OCI-LY7 (cell line): ENCODE measurements around the gene CMKLR1. TPM values are rescaled to one million over a fixed set of nuclear protein-coding genes. Genes with fewer than 3 reads are reported as not detected.

Source experiments
- BruUV-seq: library from RNA; stranded (reverse); fragments of 400-500 nt; replicated peaks from 2 replicates; lab custom pipeline; 2021; lab: Mats Ljungman, UMichigan
- CTCF ChIA-PET: fragments of 300-600 bp; sonication (Branson Sonifier 250); formaldehyde crosslinking; loops from one replicate; lab custom pipeline; 2022; ENCODE audit warnings: antibody characterized with exemption; ENCODE audit not compliant: unreplicated experiment; lab: Charles Lee
- POLR2A ChIA-PET: fragments of 300-600 bp; sonication (Branson Sonifier 250); formaldehyde crosslinking; loops from one replicate; lab custom pipeline; 2022; ENCODE audit warnings: antibody characterized with exemption; lab: Charles Lee
- DNase-seq: peaks from one replicate; pipeline ENCODE4 v3.0.0-alpha.2; 2015; ENCODE audit warnings: low spot score
- H2AFZ ChIP-seq: fragments of 200-600 bp; sonication (generic), shearing (Covaris generic); 2 replicates; pipeline ENCODE4 v1.6.1; 2014; ENCODE audit warnings: mild to moderate bottlenecking, antibody characterized with exemption, low read length, moderate library complexity
- H3K27ac ChIP-seq: fragments of 200-600 bp; sonication (generic); 2 replicates; pipeline ENCODE4 v1.5.1; 2014; ENCODE audit warnings: mixed run types, low read depth, mild to moderate bottlenecking, moderate library complexity, low read length, inconsistent platforms; ENCODE audit not compliant: poor library complexity, severe bottlenecking
- H3K36me3 ChIP-seq: fragments of 200-600 bp; sonication (generic); 2 replicates; pipeline ENCODE4 v1.6.1; 2014; ENCODE audit warnings: mild to moderate bottlenecking, antibody characterized with exemption, low read length, moderate library complexity, mixed read lengths; ENCODE audit not compliant: insufficient read depth
- H3K4me1 ChIP-seq: fragments of 200-600 bp; sonication (generic); 2 replicates; pipeline ENCODE4 v1.5.1; 2014; ENCODE audit warnings: mild to moderate bottlenecking, low read length; ENCODE audit not compliant: insufficient read depth, poor library complexity, severe bottlenecking
- H3K4me2 ChIP-seq: fragments of 200-600 bp; sonication (generic); 2 replicates; pipeline ENCODE4 v1.6.1; 2014; ENCODE audit warnings: mild to moderate bottlenecking, low read length
- H3K4me3 ChIP-seq: fragments of 200-600 bp; sonication (generic); 2 replicates; pipeline ENCODE4 v1.5.1; 2014; ENCODE audit warnings: mild to moderate bottlenecking, low read depth, low read length; ENCODE audit not compliant: poor library complexity, severe bottlenecking
- H3K79me2 ChIP-seq: fragments of 200-600 bp; sonication (generic); 2 replicates; pipeline ENCODE4 v1.6.1; 2016; ENCODE audit warnings: low read depth, mild to moderate bottlenecking, low read length, moderate library complexity, mixed read lengths; ENCODE audit not compliant: insufficient read depth
- H3K9me2 ChIP-seq: fragments of 200-600 bp; sonication (generic); 2 replicates; pipeline ENCODE4 v1.6.1; 2016; ENCODE audit warnings: mild to moderate bottlenecking, low read length, mixed read lengths; ENCODE audit not compliant: insufficient read depth
- H3K9me3 ChIP-seq: fragments of 200-600 bp; sonication (generic); 2 replicates; pipeline ENCODE4 v1.6.1; 2014; ENCODE audit warnings: mild to moderate bottlenecking, mixed run types, low read length, mixed read lengths
- H4K20me1 ChIP-seq: fragments of 200-600 bp; sonication (generic); 2 replicates; pipeline ENCODE4 v1.6.1; 2014; ENCODE audit warnings: mild to moderate bottlenecking, antibody characterized with exemption, low read length, moderate library complexity, mixed read lengths; ENCODE audit not compliant: insufficient read depth
- CTCF ChIP-seq: fragments of 200-600 bp; sonication (generic); conservative IDR thresholded peaks from 2 replicates; pipeline ENCODE4 v1.5.1; 2014; ENCODE audit warnings: mild to moderate bottlenecking, antibody characterized with exemption, low read length, moderate library complexity, mixed read lengths
- EZH2phosphoT487 ChIP-seq: fragments of 200-600 bp; sonication (generic); IDR thresholded peaks from 2 replicates; pipeline ENCODE4 v1.6.1; 2018; ENCODE audit warnings: low read depth, borderline replicate concordance, mild to moderate bottlenecking, mixed run types, antibody characterized with exemption, low read length, moderate library complexity, mixed read lengths
- intact Hi-C: fragments of 100-400 bp; cut with micrococcal nuclease; formaldehyde crosslinking; loops from one replicate; pipeline ENCODE4 v1.10.0; 2022; ENCODE audit not compliant: unreplicated experiment
- total RNA-seq, 2 experiments: library from RNA; depleted of rRNA in 1 of 2; stranded (reverse); fragments of >200 nt in 1 of 2; shearing (Covaris generic) in 1 of 2; gene quantifications; 2 replicates each; pipeline ENCODE4 v1.2.3, GENCODE V29; 2014 to 2022

CMKLR1 gene
- total RNA-seq, 2 experiments from 2014 or later: not detected

GRCh38 chr12:108350511-108350910, 11.4 kb upstream of the CMKLR1 start:
- no peaks in the 10 kb centered on the region for H3K9me2 ChIP-seq
- no peaks in the 10 kb centered on the region for H3K79me2 ChIP-seq
- no peak overlapping the region for H3K27ac ChIP-seq
- no peaks in the 10 kb centered on the region for H3K4me1 ChIP-seq
- POLR2A ChIA-PET: no interaction called here
- no peak overlapping the region for H2AFZ ChIP-seq
- DNase-seq: no peak
- H3K36me3 ChIP-seq: no peaks in the 10 kb centered on the region
- TF ChIP-seq CTCF (no peak), EZH2phosphoT487 (no peak)
- no peaks in the 10 kb centered on the region for H4K20me1 ChIP-seq
- BruUV-seq: no TSS peak
- intact Hi-C loops: no loop called here
- CTCF ChIA-PET: no interaction called here
- H3K4me3 ChIP-seq: no peak overlapping the region
- H3K9me3 ChIP-seq: no peaks in the 10 kb centered on the region
- no peak overlapping the region for H3K4me2 ChIP-seq

GRCh38 chr12:108349278-108349688, 10.2 kb upstream of the CMKLR1 start:
- CTCF ChIA-PET: no interaction called here
- H3K4me1 ChIP-seq: no peaks in the 10 kb centered on the region
- H3K27ac ChIP-seq: no peak overlapping the region
- intact Hi-C loops: no loop called here
- no peaks in the 10 kb centered on the region for H3K9me2 ChIP-seq
- no peaks in the 10 kb centered on the region for H3K36me3 ChIP-seq
- H3K9me3 ChIP-seq: no peaks in the 10 kb centered on the region
- H2AFZ ChIP-seq: no peak overlapping the region
- no TSS peak for BruUV-seq
- TF ChIP-seq CTCF: no peak
- TF ChIP-seq EZH2phosphoT487: no peak
- no peaks in the 10 kb centered on the region for H4K20me1 ChIP-seq
- POLR2A ChIA-PET: no interaction called here
- H3K4me3 ChIP-seq: no peak overlapping the region
- H3K79me2 ChIP-seq: no peaks in the 10 kb centered on the region
- no peak for DNase-seq
- no peak overlapping the region for H3K4me2 ChIP-seq

GRCh38 chr12:108348842-108349241, 9.7 kb upstream of the CMKLR1 start:
- no peaks in the 10 kb centered on the region for H3K4me1 ChIP-seq
- no peaks in the 10 kb centered on the region for H3K36me3 ChIP-seq
- no peak overlapping the region for H3K4me3 ChIP-seq
- ChIA-PET POLR2A (no interaction called here), CTCF (no interaction called here)
- TF ChIP-seq CTCF (no peak), EZH2phosphoT487 (no peak)
- no peaks in the 10 kb centered on the region for H4K20me1 ChIP-seq
- H3K27ac ChIP-seq: no peak overlapping the region
- H3K79me2 ChIP-seq: no peaks in the 10 kb centered on the region
- BruUV-seq: no TSS peak
- no peak overlapping the region for H3K4me2 ChIP-seq
- H3K9me2 ChIP-seq: no peaks in the 10 kb centered on the region
- no peak overlapping the region for H2AFZ ChIP-seq
- H3K9me3 ChIP-seq: no peaks in the 10 kb centered on the region
- no peak for DNase-seq
- intact Hi-C loops: no loop called here
